GM12878 (cell line): ENCODE data around the gene RNF169. TPM values are rescaled to one million over a fixed set of nuclear protein-coding genes. Genes with fewer than 3 reads are reported as not detected.

Experiments used
- ASH2L ChIP-seq: fragments of 300-600, 200-600 bp; sonication (generic); IDR thresholded peaks from 2 replicates; pipeline ENCODE4 v1.6.1; 2017; ENCODE audit warnings: low read depth, mild to moderate bottlenecking, borderline replicate concordance
- ATF7 ChIP-seq: fragments of 450-650 bp; IDR thresholded peaks from 2 replicates; pipeline ENCODE4 v1.6.1; 2016; ENCODE audit warnings: low read depth, mild to moderate bottlenecking
- BCL3 ChIP-seq: IDR thresholded peaks from 2 replicates; pipeline ENCODE4 v1.6.1; 2011; ENCODE audit warnings: borderline replicate concordance, low read depth, mild to moderate bottlenecking, moderate library complexity, low read length; ENCODE audit not compliant: insufficient read depth, poor library complexity, severe bottlenecking
- BRCA1 ChIP-seq: IDR thresholded peaks from 2 replicates; pipeline ENCODE4 v1.6.1; 2011; ENCODE audit warnings: low read depth, low read length, improper control_type of control experiment
- CBX3 ChIP-seq: fragments of 200-600 bp; sonication (generic); IDR thresholded peaks from 2 replicates; pipeline ENCODE4 v1.6.1; 2016; ENCODE audit warnings: low read depth, borderline replicate concordance
- E2F8 ChIP-seq: fragments of 450-650 bp; IDR thresholded peaks from 2 replicates; pipeline ENCODE4 v1.6.1; 2018; ENCODE audit warnings: mild to moderate bottlenecking, low read depth, moderate library complexity; ENCODE audit not compliant: partially characterized antibody
- E4F1 ChIP-seq: fragments of 450-650 bp; IDR thresholded peaks from 2 replicates; pipeline ENCODE4 v1.6.1; 2018; ENCODE audit warnings: borderline replicate concordance, mild to moderate bottlenecking; ENCODE audit not compliant: partially characterized antibody
- EED ChIP-seq: sonication (generic); IDR thresholded peaks from 2 replicates; pipeline ENCODE4 v1.6.1; 2016; ENCODE audit warnings: antibody characterized with exemption, low read depth
- EZH2 ChIP-seq: IDR thresholded peaks from 2 replicates; pipeline ENCODE4 v1.6.1; 2012; ENCODE audit warnings: low read depth, mild to moderate bottlenecking, control low read depth, inconsistent platforms, low read length, borderline replicate concordance; ENCODE audit not compliant: control insufficient read depth
- FOS ChIP-seq: IDR thresholded peaks from 3 replicates; pipeline ENCODE4 v1.6.1; 2011; ENCODE audit warnings: borderline replicate concordance; ENCODE audit not compliant: insufficient read length; ENCODE audit errors: extremely low read depth
- HDAC6 ChIP-seq: fragments of 200-600 bp; sonication (generic); IDR thresholded peaks from one replicate; pipeline ENCODE4 v1.8.0; 2017; ENCODE audit warnings: antibody characterized with exemption; ENCODE audit not compliant: unreplicated experiment
- MXI1 ChIP-seq: fragments of 150-350 bp; IDR thresholded peaks from 2 replicates; pipeline ENCODE4 v1.6.1; 2011; ENCODE audit warnings: low read depth, mild to moderate bottlenecking, inconsistent platforms, low read length, improper control_type of control experiment
- PAX5 ChIP-seq: IDR thresholded peaks from 2 replicates; pipeline ENCODE4 v1.6.1; 2011; ENCODE audit warnings: low read depth, low read length, borderline replicate concordance
- POLR2A ChIP-seq: IDR thresholded peaks from 2 replicates; pipeline ENCODE4 v1.6.1; 2011; ENCODE audit warnings: low read depth, mild to moderate bottlenecking, low read length
- RBBP5 ChIP-seq: fragments of 200-600 bp; sonication (generic); conservative IDR thresholded peaks from 2 replicates; pipeline ENCODE4 v1.6.1; 2016
- TCF12 ChIP-seq: IDR thresholded peaks from 2 replicates; pipeline ENCODE4 v1.6.1; 2011; ENCODE audit warnings: low read depth, mild to moderate bottlenecking, low read length
- USF2 ChIP-seq: IDR thresholded peaks from 2 replicates; pipeline ENCODE4 v1.6.1; 2011; ENCODE audit warnings: low read depth, low read length, improper control_type of control experiment, borderline replicate concordance
- YY1 ChIP-seq: IDR thresholded peaks from 2 replicates; pipeline ENCODE4 v1.6.1; 2011; ENCODE audit warnings: low read depth, mild to moderate bottlenecking, low read length
- ZBTB4 ChIP-seq: fragments of 450-650 bp; formaldehyde crosslinking; IDR thresholded peaks from 2 replicates; pipeline ENCODE4 v1.4.0; 2022; ENCODE audit warnings: mild to moderate bottlenecking, moderate library complexity
- polyA plus RNA-seq, 11 experiments: library from polyadenylated mRNA; depleted of rRNA in 4 of 11; unstranded in 6 of 11; stranded (reverse) in 5 of 11; fragments of >200 nt; fragmentation: Nextera tagmentation in 4 of 11; fragmentation: Illumina TruSeq in 1 of 11; extraction: Ambion mirVana in 4 of 11; extraction: Trizol in 1 of 11; gene quantifications; 1 replicate in 1 of 11; 2 replicates in 10 of 11; pipeline versions ENCODE4 v1.2.1 to v1.2.3, GENCODE V29; 2011 to 2016; ENCODE audit warnings: inconsistent platforms in 2 of 11, missing spikeins in 2 of 11, low read depth in 1 of 11
- total RNA-seq, 4 experiments: library from RNA; depleted of rRNA in 3 of 4; stranded (reverse); fragments of >200 nt in 3 of 4; fragmentation: Illumina TruSeq in 1 of 4; extraction: Trizol in 1 of 4; gene quantifications; 2 replicates each; pipeline versions ENCODE4 v1.2.1 to v1.2.3, GENCODE V29; 2013 to 2021

The RNF169 gene
- total and polyA plus RNA-seq, 10 of the 15 experiments (the other 5 are each of a cell fraction or from before 2014, with no cell fraction given), result 0.32 to 13.2 (median 6.4) TPM

- no peak for TF ChIP-seq E4F1
- TF ChIP-seq E2F8, result no peak
- TF ChIP-seq EZH2, result no peak
- no peak for TF ChIP-seq USF2
- no peak for TF ChIP-seq ZBTB4 (CRISPR knock-in tag)
- no peak for TF ChIP-seq TCF12
- no peak for TF ChIP-seq BRCA1
- TF ChIP-seq PAX5, result no peak
- no peak for TF ChIP-seq EED
- TF ChIP-seq MXI1, result 0 out of 2 replicates have a peak, but pooled peaks have one; percentile 12
- TF ChIP-seq BCL3, result no peak
- TF ChIP-seq RBBP5, result no peak
- TF ChIP-seq HDAC6, result no peak
- TF ChIP-seq YY1, result no peak
- no peak for TF ChIP-seq ATF7
- TF ChIP-seq CBX3, result no peak
- no peak for TF ChIP-seq ASH2L
- no peak for TF ChIP-seq FOS
- TF ChIP-seq POLR2A, result peak; percentile 65
Observed at GRCh38 chr11:74749127-74749964, 697 bp downstream of the RNF169 start (continued).
